ENCODE data around the gene NSUN3.
"Not testable (repeated sequence)": the region's sequence is repeated elsewhere in the genome, so short reads cannot be mapped to it uniquely, and the experiment has no call there.

Gene NSUN3

DNA sequence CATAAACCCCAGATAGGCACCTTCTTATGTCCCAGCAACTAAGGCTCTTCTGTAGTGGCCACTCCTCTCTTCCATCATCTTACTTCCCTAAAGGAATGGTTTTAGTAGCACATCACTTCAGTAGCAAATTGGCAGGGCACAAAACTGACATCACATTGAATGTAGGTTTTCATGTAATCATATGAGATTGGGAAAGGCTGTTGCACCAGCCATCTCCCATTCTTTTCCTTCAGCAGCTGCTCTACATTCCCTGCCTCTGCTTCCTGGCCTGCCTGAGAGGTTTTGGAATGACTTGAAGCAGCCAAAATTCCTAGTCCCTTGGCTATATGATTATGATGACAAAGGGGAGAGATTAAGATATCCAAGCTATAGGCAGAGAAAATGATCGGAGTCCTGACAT is 36.5 kb downstream of the NSUN3 start:
- FAIRE-seq (no peak), DNase-seq (ENCODE audit: insufficient read length, low spot score) (no peak)
- TF ChIP-seq, protein P1, sequence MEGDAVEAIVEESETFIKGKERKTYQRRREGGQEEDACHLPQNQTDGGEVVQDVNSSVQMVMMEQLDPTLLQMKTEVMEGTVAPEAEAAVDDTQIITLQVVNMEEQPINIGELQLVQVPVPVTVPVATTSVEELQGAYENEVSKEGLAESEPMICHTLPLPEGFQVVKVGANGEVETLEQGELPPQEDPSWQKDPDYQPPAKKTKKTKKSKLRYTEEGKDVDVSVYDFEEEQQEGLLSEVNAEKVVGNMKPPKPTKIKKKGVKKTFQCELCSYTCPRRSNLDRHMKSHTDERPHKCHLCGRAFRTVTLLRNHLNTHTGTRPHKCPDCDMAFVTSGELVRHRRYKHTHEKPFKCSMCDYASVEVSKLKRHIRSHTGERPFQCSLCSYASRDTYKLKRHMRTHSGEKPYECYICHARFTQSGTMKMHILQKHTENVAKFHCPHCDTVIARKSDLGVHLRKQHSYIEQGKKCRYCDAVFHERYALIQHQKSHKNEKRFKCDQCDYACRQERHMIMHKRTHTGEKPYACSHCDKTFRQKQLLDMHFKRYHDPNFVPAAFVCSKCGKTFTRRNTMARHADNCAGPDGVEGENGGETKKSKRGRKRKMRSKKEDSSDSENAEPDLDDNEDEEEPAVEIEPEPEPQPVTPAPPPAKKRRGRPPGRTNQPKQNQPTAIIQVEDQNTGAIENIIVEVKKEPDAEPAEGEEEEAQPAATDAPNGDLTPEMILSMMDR (IDR thresholded peaks at IDR 0.05; ENCODE audit: insufficient read depth, missing control alignments) = no peak

DNA sequence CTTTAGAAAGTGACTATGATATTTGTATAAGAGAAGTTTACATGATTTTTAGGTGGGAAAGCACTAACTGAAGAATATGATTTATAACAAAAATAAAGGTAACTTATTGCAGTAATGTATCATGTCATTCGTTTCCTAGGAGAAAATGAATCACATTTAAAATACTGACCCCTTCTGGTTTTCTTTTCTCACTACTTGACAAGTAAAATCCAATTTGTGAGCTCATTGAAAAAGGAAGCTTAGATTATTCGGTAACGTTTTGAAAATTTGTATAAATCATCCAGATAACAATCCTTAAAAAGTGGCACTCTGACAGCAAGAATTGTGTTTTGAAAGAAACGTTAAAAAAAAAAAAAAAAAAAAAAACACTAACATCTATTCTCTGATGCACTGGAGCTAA is 39.0 kb downstream of the NSUN3 start:
- FAIRE-seq = no peak

DNA sequence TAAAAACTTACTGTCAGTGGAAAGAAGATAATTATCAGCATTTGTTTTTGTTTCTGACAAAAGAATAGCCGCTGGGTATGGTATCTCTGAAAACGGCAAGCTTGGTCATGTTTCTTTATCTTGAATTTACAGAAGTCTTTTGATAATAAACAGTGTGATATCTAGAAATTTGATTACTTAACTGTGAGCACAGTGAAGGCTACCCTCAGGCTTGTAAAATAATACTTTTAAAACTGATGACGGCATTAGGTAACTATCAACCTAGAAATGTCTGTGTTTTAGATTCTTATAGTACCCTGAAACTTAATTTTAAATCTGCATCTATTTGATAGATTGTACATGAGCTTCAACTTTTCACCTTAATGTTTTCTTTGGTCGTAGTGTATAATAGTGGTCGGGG is 43.4 kb downstream of the NSUN3 start:
- TF ChIP-seq, protein P1 (IDR thresholded peaks at IDR 0.05; ENCODE audit: insufficient read depth, missing control alignments) = no peak
- no peak for FAIRE-seq
- DNase-seq (ENCODE audit: insufficient read length, low spot score) = no peak

More for the DNA sequence above, 39.0 kb downstream of the NSUN3 start:
- TF ChIP-seq, protein P1 (IDR thresholded peaks at IDR 0.05; ENCODE audit: insufficient read depth, missing control alignments) = peak; percentile 11
- no peak for DNase-seq (ENCODE audit: insufficient read length, low spot score)

DNA sequence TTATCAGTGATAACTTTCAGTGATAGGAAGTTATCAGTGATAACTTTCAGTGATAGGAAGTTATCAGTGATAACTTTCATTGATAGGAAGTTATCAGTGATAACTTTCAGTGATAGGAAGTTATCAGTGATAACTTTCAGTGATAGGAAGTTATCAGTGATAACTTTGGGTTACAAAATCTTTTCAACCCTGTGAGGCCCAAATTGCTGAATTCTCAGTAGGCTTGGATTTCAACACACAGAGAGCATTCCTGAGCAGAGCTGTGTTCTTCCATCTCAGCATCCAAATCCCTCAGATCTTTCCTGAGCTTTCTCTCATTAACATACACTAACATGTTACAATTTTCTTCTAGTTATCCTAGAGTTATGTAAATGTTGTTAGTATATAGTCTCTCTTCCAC is 47.4 kb downstream of the NSUN3 start:
- not testable (repeated sequence) for DNase-seq (ENCODE audit: insufficient read length, low spot score); FAIRE-seq

DNA sequence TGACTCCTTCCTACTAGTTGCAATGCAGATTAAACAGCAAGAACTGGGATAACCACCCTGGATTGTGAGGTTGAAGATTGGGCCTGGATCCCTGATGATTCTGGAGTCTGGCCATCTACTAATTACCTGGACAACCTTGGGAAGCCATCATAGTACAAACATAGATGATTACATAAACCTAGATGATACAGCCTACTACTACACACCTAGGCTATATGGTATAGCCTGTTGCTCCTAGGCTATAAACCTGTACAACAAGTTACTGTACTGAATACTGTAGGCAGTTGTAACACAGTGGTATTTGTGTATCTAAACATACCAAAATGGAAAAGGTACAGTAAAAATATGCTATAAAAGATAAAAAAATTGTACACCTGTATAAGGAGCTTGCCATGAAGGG is 48.0 kb downstream of the NSUN3 start:
- DNase-seq (ENCODE audit: insufficient read length, low spot score) = no peak
- FAIRE-seq = no peak
- TF ChIP-seq, protein P1 (IDR thresholded peaks at IDR 0.05; ENCODE audit: insufficient read depth, missing control alignments) = no peak

DNA sequence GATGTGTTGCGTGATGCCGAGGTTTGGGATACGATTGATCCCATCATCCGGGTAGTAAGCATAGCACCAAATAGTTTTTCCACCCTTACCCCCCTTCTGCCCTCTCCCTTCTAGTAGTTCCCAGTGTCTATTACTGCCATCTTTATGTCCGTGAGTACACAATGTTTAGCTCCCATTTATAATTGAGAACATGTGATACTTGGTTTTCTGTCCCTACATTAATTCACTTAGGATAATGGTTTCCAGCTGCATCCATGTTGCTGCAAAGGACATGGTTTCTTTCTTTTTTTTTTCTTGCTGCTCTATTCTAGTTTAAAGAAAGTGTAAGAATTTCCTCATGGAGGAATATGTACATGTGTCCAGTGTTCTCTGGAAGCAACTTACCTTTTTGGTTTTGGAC is 51.8 kb downstream of the NSUN3 start:
- TF ChIP-seq, protein P1 (IDR thresholded peaks at IDR 0.05; ENCODE audit: insufficient read depth, missing control alignments) = no peak
- DNase-seq (ENCODE audit: insufficient read length, low spot score) (no peak), FAIRE-seq (no peak)

DNA sequence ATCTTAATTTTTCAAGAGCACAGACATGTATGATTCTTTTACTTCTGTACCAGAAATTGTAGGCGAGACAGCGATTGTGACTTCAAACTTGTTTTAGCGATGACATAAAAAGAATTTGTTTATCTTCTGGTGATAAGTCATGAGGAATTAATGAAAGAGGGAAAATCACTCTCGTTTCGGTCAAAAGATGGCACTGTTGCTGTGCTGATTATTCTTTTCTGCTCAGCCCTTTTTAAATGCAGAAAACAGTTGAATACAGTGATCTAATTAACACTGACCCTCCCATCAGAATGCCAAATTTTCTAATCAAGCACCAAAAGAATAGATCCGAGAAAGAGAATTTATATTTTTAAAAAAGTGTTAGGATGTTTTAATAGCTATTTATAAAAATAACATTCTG is 52.6 kb downstream of the NSUN3 start:
- no peak for DNase-seq (ENCODE audit: insufficient read length, low spot score)
- TF ChIP-seq, protein P1 (IDR thresholded peaks at IDR 0.05; ENCODE audit: insufficient read depth, missing control alignments) = peak; percentile 75
- no peak for FAIRE-seq

DNA sequence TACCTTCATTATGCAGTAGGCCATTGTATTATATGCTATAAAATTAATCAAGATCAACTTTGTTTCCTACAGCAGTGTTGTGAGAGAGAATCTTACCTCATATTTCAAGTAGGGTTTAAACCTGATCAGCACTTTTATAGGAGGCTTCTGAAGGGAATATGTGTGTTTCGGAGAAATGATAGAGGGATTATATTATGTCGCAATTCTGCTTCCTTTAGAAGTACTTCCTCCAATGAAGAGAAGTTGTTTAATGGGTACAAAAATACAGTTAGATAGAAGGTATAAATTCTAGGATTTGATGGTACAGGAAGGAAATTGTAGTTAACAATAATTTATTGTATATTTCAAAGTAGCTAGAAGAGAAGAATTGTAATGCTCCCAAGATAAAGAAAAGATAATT is 54.9 kb downstream of the NSUN3 start:
- TF ChIP-seq, protein P1 (IDR thresholded peaks at IDR 0.05; ENCODE audit: insufficient read depth, missing control alignments) = no peak
- DNase-seq (ENCODE audit: insufficient read length, low spot score) = no peak
- FAIRE-seq = no peak
